ENCODE data around the gene UPP2. TPM values are rescaled to one million over a fixed set of nuclear protein-coding genes. Genes with fewer than 3 reads are reported as not detected.

The UPP2 gene
- 0.11 TPM for polyA plus RNA-seq (ENCODE audit: insufficient read length)

DNA sequence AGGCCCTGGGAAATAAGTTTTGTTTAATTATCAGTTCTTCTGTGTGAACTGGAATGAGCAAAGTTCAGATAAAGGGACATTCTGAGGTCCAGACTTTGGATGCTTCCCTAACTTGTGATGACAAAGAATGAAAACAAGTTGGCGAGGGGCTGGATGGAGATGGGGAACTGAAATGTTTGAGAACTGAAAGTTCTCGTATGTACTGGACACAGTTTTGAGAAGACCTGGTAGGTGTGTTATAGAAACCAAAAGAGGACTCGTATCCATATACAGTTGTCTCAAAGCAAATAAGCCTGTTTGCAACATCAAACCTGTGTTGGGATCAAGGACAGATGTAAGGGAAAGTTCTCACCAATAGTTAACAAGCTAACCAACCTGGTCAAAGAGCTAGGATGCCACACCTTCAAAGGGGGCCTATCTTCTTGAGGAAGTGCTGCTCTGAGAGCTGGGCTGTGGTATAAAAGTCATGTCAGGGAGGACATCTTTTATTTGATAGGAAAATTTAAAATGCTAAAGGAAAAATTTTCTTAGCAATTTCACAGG is at the start of gene UPP2:
TSS of gene UPP2 (plus strand) at position 493 of the 543 bp plus-strand sequence. CDS start 188 bp downstream, outside the sequence.
- DNase-seq (ENCODE audit: low read depth): no peak

DNA sequence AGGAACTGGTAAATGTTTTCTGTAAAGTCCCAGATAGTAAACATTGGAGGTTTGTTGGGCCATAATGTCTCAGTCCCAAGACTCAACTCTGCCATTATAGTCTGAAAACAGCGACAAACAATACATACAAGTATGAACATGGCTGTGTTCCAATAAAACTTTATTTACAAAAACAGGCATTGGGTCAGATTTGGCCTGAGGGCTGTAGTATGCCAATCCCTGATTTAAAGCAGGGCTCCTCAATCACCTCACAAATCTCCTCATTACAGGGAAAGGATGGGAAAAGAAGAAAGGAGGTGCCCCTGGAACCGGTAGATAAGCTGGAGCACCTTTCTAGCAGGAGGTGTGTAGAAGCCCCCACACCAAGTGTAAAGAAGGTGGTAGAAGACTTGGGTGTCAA is 48.9 kb upstream of the UPP2 start:
- DNase-seq (ENCODE audit: low read depth): no peak

DNA sequence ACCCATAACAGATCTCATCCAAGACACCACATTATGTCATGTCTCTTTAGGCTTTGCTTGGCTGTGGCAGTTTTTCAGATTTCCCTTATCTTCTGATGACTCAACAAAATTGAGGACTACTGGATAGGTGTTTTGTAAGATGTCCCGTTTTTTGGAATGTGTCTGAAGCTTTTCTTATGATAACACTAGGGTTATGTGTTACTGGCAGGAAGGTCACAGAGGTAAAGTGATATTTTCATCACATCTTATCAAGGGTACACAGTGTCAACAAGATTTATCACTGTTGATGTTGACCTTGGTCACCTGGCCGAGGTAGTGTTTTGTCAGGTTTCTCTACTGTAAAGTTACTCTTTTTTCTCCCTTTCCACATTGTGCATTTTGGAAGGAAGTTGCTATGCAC is 44.8 kb upstream of the UPP2 start:
- no peak for DNase-seq (ENCODE audit: low read depth)

DNA sequence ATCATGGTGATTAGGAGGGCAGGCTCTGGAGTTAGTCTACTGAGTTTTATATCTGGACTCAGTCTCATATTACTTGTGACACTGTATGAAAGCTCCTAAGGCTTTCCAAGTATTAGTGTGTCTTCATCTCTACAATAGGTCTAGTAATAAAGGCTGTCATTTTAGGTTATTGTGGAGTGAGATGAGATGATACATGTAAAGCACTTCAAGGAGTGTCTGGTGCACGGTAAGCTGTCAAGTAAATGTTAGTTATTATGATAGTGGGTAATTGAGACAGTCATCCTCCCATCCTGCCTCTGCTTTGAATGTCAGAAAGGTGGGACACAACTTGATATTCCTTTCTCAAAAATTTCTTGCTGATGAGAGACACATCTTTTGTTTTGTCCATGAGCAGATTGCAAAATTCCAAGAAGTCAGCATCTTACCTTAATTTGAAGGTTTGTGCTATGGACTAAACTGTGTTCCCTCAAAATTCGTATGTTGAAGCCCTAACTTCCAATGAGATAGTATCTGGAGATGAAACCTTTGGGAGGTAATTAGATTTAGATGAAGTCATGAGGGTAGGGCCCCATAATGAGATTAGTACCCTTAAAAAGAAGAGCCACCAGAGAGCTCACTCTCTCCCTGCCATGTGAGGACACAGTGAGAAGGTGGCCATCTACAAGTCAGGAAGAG is 41.4 kb upstream of the UPP2 start:
- no peak for DNase-seq (ENCODE audit: low read depth)

DNA sequence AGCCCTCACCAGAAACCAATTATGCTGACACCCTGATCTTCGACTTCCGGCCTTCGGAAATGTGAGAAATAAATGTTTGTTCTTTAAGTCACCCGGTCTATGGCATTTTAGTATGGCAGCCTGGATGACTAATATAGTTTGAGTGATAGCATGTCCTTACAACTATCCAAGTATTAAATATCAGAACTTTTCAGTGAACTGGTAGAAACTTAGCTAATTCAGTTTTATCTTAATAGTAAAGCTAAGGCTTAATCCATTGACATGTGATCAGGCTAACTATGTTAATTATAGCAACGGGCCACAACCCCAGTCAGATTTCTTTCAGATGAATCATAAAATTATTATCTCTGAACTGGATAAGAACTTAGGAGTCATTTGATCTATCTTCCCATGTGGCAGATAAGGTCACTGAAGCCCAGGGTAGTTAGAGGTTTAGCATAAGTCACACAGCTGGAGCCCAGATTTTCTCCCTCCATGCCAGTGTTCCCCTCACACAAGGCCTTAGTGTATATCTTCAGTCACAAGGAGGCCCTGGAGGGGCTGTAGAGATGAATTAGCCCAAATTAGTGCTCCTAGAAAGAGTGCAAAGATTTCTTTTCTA is 40.7 kb upstream of the UPP2 start:
- DNase-seq (ENCODE audit: low read depth): no peak

DNA sequence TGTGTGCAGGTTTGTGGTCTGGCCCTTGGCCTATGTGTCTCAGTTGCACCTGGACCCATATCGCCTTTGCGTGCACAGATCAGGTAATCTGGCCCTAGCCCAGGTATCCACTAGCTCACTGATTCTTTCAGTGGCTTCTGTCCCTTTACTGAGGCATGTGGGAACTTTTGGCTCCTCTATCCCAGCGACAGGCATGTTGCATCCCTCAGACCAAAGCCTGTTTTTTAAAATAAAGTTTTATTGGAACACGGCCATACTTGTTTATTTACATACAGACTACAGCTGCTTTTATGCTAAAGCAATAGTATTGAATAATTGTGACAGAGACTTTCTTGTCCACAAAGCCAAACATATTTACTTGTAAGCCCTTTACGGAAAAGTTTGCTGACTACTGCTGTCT is 39.9 kb upstream of the UPP2 start:
- DNase-seq (ENCODE audit: low read depth): no peak

DNA sequence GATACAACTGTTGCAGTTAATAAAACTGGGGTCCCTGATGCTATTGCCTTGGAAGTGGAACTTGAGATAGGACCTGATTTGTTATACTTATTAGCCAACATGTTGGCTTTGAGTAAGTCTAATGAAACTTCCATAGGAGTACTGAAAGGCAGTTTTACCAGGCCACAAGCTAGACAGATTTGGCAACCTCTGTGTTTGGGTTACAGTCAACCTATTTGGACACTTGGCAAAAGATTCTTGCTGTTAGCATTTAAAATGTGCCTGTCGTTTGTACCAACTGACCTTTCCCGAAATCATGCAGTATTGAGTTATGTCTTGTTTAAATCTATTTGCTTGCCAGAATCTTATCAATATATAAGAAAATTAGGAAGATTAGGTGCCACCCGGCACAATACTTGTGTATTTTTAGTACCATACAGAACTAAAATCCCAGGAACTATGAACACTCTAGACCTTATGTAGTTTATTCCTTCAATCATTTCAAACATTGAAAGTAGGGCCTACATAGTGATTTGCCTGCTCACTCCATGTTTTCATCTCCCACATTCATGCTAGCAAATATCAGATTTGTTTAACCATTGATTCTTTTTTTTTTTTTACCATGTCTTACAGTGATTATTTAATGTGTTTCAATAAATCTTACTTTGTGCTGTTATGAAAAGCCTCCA is 35.5 kb upstream of the UPP2 start:
- no peak for DNase-seq (ENCODE audit: low read depth)

DNA sequence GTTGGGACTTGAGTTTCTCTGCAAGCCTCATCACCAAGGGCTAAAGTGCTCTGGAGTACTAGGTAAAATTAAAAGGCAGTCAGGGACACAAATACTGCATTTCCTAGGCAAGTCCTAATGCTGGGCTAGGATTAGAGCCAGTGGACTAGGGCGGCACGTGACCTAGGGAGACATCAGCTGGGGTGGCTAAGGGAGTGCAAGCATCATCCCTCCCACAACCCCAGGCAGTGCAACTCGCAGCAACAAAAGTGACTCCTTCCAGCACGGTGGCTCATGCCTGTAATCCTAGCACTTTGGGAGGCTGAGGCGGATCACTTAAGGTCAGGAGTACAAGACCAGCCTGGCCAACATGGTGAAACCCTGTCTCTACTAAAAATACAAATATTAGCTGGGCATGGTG is 30.7 kb upstream of the UPP2 start:
- DNase-seq (ENCODE audit: low read depth): no peak

DNA sequence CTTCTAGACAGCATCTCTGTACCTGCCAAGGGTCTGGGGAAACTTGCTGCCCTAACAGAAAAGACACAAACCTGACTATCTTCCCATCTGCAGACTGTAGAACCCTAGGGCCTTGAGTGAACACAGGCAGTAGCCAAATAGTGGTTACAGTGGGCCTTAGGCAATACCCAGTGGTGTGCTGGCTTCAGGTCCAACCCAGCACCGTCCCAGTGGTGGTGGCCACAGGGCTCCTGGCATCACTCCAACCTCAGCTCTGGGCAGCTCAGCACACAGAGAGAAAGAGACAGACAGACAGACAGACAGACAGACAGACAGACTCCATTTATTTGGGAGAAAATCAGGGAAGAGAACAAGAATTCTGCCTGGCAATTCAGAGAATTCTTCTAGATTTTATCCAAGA is 29.3 kb upstream of the UPP2 start:
- DNase-seq (ENCODE audit: low read depth): no peak

DNA sequence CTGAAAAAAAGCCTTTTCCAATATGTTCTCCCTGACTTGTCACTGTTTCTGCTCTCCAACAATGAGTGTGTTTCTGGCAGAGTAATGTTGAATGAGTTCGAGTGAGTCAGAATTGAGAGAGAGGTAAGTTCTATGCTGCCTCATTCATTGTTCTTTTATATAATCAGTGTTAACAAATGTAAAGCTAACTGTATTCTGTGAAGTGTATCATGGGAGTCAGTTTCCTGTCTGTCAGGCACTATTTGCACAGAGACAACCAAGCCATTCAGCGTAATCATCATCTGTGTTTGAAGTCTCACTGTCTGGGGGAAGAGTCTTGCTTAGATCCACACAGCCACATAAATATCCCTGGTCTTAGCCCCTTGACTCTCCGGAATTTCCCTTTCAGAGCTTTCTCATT is 22.0 kb upstream of the UPP2 start:
- DNase-seq (ENCODE audit: low read depth): no peak

DNA sequence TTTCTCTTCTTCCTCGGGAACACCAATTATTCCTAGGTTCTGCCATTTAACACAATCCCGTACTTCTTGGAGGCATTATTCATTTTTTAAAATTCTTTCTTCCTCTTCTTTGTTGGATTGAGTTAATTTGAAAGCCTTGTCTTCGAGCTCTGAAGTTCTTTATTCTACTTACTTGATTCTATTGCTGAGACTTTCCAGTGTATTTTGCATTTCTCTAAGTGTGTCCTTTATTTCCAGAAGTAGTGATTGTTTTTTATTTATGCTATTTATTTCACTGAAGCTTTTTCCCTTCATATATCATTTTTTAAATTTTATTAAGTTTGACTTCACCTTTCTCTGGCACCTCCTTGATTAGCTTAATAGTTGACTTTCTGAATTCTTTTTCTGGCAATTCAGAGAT is 13.6 kb upstream of the UPP2 start:
- no peak for DNase-seq (ENCODE audit: low read depth)

DNA sequence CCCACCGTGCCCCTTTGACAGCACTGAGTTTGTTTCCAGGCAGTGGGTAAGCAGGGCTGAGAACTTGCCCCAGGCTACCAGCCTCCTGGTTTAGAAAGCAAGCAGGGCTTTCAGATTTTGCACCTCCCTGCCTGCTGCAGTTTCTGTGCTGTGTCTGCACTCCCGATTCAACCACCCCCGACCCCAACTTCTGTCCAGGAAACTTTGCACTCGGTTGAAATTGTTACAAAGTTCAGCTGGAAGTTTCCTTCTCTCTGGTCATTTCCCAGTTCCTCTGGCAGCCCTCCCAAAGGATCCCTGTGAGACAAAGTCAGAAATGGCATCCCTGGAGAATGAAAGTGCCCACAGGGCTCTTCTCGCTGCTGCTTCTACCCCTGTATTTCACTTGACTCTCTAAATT is 12.4 kb upstream of the UPP2 start:
- DNase-seq (ENCODE audit: low read depth): no peak

DNA sequence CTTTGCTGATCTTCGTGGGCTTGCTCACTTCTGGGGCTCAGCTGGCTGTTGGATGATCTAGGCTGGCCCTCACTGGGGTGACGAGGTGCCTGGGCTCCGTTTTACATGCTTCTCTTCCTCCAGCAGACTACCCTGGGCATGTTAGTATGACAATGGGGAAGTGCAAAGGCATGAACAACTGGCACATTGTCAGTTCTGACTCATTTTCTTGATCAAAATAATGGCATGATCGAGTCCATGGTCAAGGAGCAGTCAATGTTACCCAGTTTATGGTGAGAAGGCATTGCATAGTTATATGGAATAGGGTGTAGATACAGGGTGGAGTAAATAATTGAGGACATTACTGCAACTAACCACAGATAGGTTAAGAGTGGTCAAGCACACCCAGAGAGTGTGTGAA is 10.0 kb upstream of the UPP2 start:
- DNase-seq (ENCODE audit: low read depth): no peak

DNA sequence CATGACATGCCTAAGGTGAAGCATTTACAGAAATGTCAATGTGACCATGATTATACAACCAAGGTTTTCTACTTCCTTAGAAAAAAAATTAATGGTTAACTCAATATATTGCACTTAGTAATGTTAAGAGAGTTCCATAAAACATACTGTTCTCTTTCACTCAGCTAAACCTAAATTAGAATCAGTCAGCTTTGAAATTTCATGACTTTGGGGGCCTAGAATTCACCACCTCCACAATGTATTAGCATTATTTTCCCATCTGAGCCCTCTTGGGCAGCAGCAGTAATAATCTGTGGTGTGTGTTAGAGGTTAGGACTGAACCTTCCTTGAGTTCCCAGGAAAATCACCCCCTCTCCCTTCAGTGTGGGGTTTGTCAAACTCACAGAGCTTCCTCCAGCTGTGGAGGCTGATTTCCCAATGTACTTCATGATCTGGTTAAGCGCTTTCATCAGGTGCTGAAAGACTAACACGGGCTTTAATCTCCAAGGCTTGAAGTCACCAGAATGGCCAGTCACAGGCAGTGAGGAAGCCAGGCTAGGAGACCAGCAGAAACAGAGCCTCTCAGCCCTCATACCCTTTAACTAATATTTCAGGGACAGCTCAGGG is 7.1 kb upstream of the UPP2 start:
- no peak for DNase-seq (ENCODE audit: low read depth)

DNA sequence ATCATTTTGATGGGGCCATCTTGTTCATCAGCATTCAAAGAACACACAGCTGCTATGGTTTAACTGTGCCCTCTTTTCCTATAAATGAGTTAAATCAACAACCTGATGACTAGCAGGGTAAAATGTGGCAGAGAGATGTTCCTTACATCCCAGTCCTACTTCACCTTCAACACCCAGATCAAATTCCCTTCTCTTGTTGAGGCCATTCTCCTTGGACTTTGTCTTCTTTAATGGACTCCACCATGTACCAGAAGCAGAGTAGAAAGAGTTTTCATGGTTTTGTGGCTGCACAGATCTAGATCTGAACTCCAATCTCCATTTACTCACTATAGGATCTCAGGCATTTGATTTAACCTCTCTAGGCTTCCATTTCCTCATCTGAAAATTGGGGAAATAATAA is 6.4 kb upstream of the UPP2 start:
- DNase-seq (ENCODE audit: low read depth): no peak

DNA sequence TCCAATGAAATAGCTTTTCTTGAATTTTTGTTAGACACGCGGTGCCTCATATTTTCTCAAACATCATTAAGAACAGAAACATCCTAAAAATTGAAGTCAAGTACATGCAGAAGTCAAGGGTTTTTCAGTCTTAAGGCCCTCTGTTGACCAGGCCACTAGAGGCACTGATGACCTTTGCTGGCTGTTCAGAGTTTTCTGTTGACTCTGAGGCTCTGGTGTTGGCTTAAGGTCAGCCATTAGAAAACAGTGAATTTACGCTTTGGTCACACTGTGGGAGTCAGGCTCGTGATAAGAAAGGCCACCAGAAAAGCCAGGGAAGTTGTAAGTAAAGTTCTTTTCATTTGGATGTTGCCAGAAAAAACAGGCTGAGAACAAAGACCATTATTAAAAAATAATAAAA is 5.8 kb upstream of the UPP2 start:
- DNase-seq (ENCODE audit: low read depth): no peak

DNA sequence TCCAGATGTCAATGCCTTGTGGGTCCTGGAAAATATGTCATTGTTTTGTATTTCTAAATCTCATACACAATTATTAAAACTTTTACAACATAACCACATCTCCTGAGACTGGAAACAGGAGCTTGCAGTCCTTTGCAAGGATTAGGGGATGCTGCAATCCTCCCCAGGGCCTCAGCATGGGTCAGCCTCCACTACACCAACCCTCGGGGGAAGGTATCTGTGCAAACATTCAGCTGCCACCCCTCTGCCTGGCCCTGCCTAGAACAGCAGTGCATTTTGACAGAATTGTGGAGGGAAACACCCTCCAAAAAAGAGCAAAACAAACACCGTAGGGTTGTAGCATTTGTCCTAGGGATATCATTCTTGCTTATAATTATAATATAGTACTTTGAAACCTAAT is 4.2 kb upstream of the UPP2 start:
- no peak for DNase-seq (ENCODE audit: low read depth)

DNA sequence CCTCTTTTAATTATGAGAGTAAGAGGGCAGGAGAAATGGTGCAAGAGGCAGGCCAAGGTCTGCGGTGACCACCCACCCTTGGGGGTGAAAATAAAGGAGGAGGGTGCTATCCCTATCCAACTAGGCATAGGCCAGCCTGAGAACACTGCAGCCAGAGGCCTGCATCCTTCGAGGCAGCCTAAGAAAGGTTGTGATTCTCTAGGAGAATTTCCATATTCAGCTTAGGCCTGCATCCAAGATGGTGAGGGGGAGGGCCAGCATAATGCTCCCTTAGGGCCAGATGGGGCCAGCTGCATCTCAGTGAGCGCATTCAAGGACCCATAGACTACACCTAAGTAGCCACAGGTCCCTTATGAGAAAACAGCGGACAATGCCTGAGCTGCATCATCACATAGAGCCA is 3.5 kb upstream of the UPP2 start:
- DNase-seq (ENCODE audit: low read depth): no peak

DNA sequence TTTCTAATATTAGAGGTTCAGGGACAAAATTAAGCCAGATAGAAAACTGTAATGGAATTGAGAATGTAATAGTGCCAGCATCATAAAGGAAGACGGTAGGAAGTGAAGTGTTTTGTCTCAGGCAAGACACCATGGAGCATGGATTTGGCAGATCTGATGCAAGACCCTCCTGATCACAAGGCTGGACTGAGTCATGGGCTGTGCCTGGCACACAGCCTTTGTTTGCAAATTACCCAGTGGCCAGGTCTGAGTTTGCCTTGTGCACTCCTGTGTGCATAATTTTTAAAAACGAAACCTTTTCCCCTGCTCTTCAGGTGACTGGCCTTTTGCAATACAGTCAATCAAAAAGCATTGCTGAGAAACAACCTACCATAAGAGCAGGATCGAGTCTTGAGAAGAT is 2.0 kb upstream of the UPP2 start:
- no peak for DNase-seq (ENCODE audit: low read depth)

DNA sequence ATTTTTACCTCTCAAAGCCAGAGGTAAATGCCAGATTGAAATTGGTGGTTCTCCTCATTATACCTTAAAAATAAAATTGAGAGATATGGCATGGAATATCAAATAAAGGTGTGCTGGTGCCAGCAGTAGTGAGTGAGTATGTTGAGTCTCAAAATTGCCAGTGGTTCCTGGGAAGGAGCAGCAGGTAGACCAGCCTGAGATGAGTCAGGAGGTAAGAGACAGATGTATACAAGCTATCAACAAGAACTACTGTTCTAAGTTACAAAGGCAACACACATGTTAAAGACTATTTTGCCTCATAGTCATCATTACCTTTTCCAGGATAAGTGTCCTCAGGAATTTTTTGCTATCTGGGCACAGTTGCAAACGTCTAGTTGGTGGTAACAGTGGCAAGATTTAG is 1.3 kb upstream of the UPP2 start:
- no peak for DNase-seq (ENCODE audit: low read depth)

DNA sequence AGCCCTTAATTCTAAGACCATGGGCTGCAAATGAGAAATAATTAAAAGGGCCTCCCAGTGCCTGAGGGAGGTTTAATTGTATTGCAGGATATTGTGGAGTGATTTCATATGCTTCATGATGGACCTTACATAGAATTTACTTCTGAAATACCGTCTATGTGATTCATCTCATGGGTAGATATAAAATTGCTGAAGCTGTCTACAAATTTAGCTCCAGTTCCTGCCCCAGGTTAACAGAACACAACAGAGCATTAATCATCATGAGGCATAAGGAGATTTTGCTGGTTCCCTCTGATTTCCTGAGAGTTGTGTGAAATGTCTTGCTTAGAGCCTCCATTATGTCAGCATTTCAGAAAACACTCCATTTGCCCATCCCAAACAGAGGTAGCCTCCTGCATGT is 770 bp downstream of the UPP2 start:
- no peak for DNase-seq (ENCODE audit: low read depth)

DNA sequence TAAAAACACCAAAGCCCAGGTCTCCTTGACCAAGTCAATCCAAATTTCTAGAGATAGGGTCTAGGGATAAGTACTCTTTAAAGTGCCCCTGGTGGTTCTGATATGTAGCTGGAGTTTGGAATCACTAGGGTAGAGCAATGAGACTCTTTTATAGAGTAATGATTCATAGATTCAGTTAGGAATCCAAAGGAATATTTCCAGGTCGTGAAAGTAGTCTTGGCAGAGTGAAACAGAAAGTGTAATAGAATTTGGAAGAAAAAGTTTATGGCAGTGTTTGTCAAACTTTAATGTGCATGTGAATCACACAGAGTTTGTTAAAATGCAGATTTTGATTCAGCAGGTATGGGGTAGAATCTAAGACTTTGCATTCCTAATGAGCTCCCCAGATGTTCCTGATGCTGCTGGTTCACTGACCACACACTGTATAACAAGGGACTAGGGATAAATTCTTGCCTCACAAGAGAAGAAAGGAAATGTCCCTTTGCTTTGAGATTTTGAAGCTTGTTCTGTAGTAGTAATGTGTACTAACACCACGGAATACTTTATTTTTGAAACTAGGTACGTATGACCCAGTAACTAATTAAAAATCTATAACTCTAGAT is 1.8 kb downstream of the UPP2 start:
- peak; percentile 20 for DNase-seq (ENCODE audit: low read depth)
